Vagina (tissue), 2 donors: ENCODE data around the gene ST8SIA5.

ENCODE experiments used
- POLR2A ChIP-seq, 2 donors: fragments of 450-650 bp; IDR thresholded peaks; one replicate each; pipeline ENCODE4 v1.6.1; 2017; ENCODE audit warnings: antibody characterized with exemption in 2 of 2, mild to moderate bottlenecking in 2 of 2, moderate library complexity in 2 of 2
- POLR2AphosphoS5 ChIP-seq, 2 donors: sonication (generic); formaldehyde crosslinking; IDR thresholded peaks; one replicate each; pipeline ENCODE4 v1.9.0; 2017; ENCODE audit warnings: antibody characterized with exemption in 2 of 2, mild to moderate bottlenecking in 2 of 2, low read depth in 1 of 2; ENCODE audit not compliant: insufficient read depth in 1 of 2
- TF ChIP-seq, protein P1 (sequence below), 3 experiments: fragments of 450-650 bp in 2 of 3; fragments of 200-600 bp in 1 of 3; sonication (generic) in 1 of 3; IDR thresholded peaks; one replicate each; pipeline ENCODE4 v1.5.1; 2017 to 2019; ENCODE audit warnings: antibody characterized with exemption in 3 of 3, mild to moderate bottlenecking in 2 of 3, moderate library complexity in 2 of 3

DNA sequence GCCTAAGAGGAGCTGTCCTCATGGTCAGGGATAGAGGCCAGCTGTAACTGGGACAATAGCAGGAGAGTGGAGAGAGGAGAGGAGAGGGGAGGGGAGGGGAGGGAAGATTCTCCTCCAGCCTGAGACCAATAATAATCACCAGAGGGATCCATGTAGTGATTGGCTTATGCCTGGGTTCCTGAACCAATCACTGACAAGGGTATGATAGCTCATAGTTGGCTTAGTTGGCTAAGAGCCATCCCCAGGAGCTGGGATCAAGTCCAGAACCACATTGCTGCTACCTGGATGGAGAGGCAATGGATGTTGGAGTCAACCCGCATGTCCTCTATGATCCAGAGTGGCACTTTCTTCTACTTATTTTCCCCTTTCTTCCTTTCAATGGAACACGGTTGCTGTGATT, 7.7 kb upstream of the ST8SIA5 start:
- TF ChIP-seq, protein P1, sequence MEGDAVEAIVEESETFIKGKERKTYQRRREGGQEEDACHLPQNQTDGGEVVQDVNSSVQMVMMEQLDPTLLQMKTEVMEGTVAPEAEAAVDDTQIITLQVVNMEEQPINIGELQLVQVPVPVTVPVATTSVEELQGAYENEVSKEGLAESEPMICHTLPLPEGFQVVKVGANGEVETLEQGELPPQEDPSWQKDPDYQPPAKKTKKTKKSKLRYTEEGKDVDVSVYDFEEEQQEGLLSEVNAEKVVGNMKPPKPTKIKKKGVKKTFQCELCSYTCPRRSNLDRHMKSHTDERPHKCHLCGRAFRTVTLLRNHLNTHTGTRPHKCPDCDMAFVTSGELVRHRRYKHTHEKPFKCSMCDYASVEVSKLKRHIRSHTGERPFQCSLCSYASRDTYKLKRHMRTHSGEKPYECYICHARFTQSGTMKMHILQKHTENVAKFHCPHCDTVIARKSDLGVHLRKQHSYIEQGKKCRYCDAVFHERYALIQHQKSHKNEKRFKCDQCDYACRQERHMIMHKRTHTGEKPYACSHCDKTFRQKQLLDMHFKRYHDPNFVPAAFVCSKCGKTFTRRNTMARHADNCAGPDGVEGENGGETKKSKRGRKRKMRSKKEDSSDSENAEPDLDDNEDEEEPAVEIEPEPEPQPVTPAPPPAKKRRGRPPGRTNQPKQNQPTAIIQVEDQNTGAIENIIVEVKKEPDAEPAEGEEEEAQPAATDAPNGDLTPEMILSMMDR (IDR thresholded peaks at IDR 0.05): no peak
- no peak for TF ChIP-seq POLR2A (IDR thresholded peaks at IDR 0.05)
- no peak for TF ChIP-seq POLR2AphosphoS5 (IDR thresholded peaks at IDR 0.05; ENCODE audit: insufficient read depth in 1 of 2, low read depth in 1 of 2)
